HEK293 (cell line): ENCODE results near the gene CASP8.

ENCODE experiments used
- CTCF ChIA-PET: fragments of 350-600 bp; formaldehyde crosslinking; extraction: SDS; loops from one replicate; lab custom pipeline; 2021; ENCODE audit warnings: antibody characterized with exemption; lab: Yijun Ruan, JAX
- POLR2A ChIA-PET: fragments of 300-600 bp; formaldehyde crosslinking; extraction: SDS; loops from one replicate; lab custom pipeline; 2020; ENCODE audit warnings: antibody characterized with exemption, inconsistent platforms; lab: Yijun Ruan, JAX
- H3K27ac ChIP-seq: fragments of 200-500 bp; sonication (Bioruptor generic); 2 replicates; pipeline ENCODE4 v1.5.1; 2014; ENCODE audit warnings: low read depth, low read length, control low read depth, inconsistent platforms; ENCODE audit errors: extremely low read depth
- H3K36me3 ChIP-seq, 2 experiments: fragments of 200-500 bp in 1 of 2; sonication (Bioruptor generic) in 1 of 2; 1 replicate in 1 of 2; 2 replicates in 1 of 2; pipeline ENCODE4 v1.5.1; 2014 to 2017; ENCODE audit warnings: inconsistent platforms in 2 of 2, low read length in 2 of 2; ENCODE audit not compliant: control insufficient read depth in 2 of 2, insufficient read depth in 1 of 2
- H3K4me1 ChIP-seq: fragments of 200-500 bp; sonication (Bioruptor generic); 2 replicates; pipeline ENCODE4 v1.5.1; 2014; ENCODE audit warnings: mild to moderate bottlenecking, low read length, inconsistent platforms; ENCODE audit not compliant: control insufficient read depth, insufficient read depth
- H3K4me3 ChIP-seq: 2 replicates; pipeline ENCODE4 v1.5.1; 2011; ENCODE audit warnings: low read depth, mild to moderate bottlenecking, control low read depth, low read length, moderate library complexity
- H3K9me3 ChIP-seq: fragments of 200-500 bp; sonication (Bioruptor generic); 2 replicates; pipeline ENCODE4 v1.5.1; 2014; ENCODE audit warnings: low read depth, low read length, inconsistent platforms; ENCODE audit not compliant: control insufficient read depth, insufficient read depth
- GLI4 ChIP-seq: fragments of 450-650 bp; formaldehyde crosslinking; IDR thresholded peaks from 2 replicates; pipeline ENCODE4 v1.5.1; 2016; ENCODE audit warnings: missing biosample characterization, missing genetic modification characterization
- GLIS1 ChIP-seq: fragments of 450-650 bp; formaldehyde crosslinking; IDR thresholded peaks from 2 replicates; pipeline ENCODE4 v1.5.1; 2016; ENCODE audit warnings: missing biosample characterization, missing genetic modification characterization
- GLIS2 ChIP-seq: fragments of 450-650 bp; formaldehyde crosslinking; IDR thresholded peaks from 2 replicates; pipeline ENCODE4 v1.5.1; 2016; ENCODE audit warnings: missing biosample characterization, missing genetic modification characterization
- KLF17 ChIP-seq: fragments of 450-650 bp; formaldehyde crosslinking; IDR thresholded peaks from 2 replicates; pipeline ENCODE4 v1.5.1; 2016; ENCODE audit warnings: missing biosample characterization, missing genetic modification characterization
- SP7 ChIP-seq: fragments of 450-650 bp; formaldehyde crosslinking; IDR thresholded peaks from 2 replicates; pipeline ENCODE4 v1.5.1; 2016; ENCODE audit warnings: missing biosample characterization, missing genetic modification characterization
- ZBTB17 ChIP-seq: fragments of 450-650 bp; formaldehyde crosslinking; IDR thresholded peaks from 2 replicates; pipeline ENCODE4 v1.5.1; 2016; ENCODE audit warnings: missing biosample characterization, missing genetic modification characterization
- ZBTB20 ChIP-seq: fragments of 450-650 bp; formaldehyde crosslinking; IDR thresholded peaks from 2 replicates; pipeline ENCODE4 v1.5.1; 2016; ENCODE audit warnings: missing biosample characterization, missing genetic modification characterization
- ZBTB48 ChIP-seq: fragments of 450-650 bp; formaldehyde crosslinking; IDR thresholded peaks from 2 replicates; pipeline ENCODE4 v1.5.1; 2016; ENCODE audit warnings: missing biosample characterization, missing genetic modification characterization
- ZBTB8A ChIP-seq: fragments of 450-650 bp; formaldehyde crosslinking; IDR thresholded peaks from 2 replicates; pipeline ENCODE4 v1.5.1; 2016; ENCODE audit warnings: missing biosample characterization, missing genetic modification characterization
- ZNF121 ChIP-seq: fragments of 450-650 bp; formaldehyde crosslinking; IDR thresholded peaks from 2 replicates; pipeline ENCODE4 v1.5.1; 2016; ENCODE audit warnings: missing biosample characterization, missing genetic modification characterization
- ZNF2 ChIP-seq: fragments of 450-650 bp; formaldehyde crosslinking; IDR thresholded peaks from 2 replicates; pipeline ENCODE4 v1.5.1; 2016; ENCODE audit warnings: missing biosample characterization, missing genetic modification characterization
- ZNF341 ChIP-seq: fragments of 450-650 bp; formaldehyde crosslinking; IDR thresholded peaks from 2 replicates; pipeline ENCODE4; 2016; ENCODE audit warnings: low read depth, missing biosample characterization, missing genetic modification characterization
- ZNF423 ChIP-seq: fragments of 450-650 bp; formaldehyde crosslinking; IDR thresholded peaks from 2 replicates; pipeline ENCODE4 v1.5.1; 2016; ENCODE audit warnings: missing biosample characterization, missing genetic modification characterization
- ZNF449 ChIP-seq: fragments of 450-650 bp; formaldehyde crosslinking; IDR thresholded peaks from 2 replicates; pipeline ENCODE4 v1.5.1; 2017; ENCODE audit warnings: missing biosample characterization, mild to moderate bottlenecking, missing genetic modification characterization, moderate library complexity
- ZNF600 ChIP-seq: fragments of 450-650 bp; formaldehyde crosslinking; IDR thresholded peaks from 2 replicates; pipeline ENCODE4 v1.5.1; 2016; ENCODE audit warnings: missing biosample characterization, missing genetic modification characterization
- ZNF792 ChIP-seq: fragments of 450-650 bp; formaldehyde crosslinking; IDR thresholded peaks from 2 replicates; pipeline ENCODE4 v1.5.1; 2016; ENCODE audit warnings: missing biosample characterization, missing genetic modification characterization
- ZNF843 ChIP-seq: fragments of 450-650 bp; formaldehyde crosslinking; IDR thresholded peaks from 2 replicates; pipeline ENCODE4 v1.5.1; 2016; ENCODE audit warnings: missing biosample characterization, missing genetic modification characterization
- TF ChIP-seq, protein P1 (sequence below): fragments of 450-650 bp; formaldehyde crosslinking; IDR thresholded peaks from 2 replicates; pipeline ENCODE4 v1.5.1; 2016; ENCODE audit warnings: missing biosample characterization, missing genetic modification characterization
- TF ChIP-seq, protein P2 (sequence below): fragments of 450-650 bp; formaldehyde crosslinking; IDR thresholded peaks from 2 replicates; pipeline ENCODE4 v1.5.1; 2016; ENCODE audit warnings: missing biosample characterization, missing genetic modification characterization

Gene CASP8

DNA sequence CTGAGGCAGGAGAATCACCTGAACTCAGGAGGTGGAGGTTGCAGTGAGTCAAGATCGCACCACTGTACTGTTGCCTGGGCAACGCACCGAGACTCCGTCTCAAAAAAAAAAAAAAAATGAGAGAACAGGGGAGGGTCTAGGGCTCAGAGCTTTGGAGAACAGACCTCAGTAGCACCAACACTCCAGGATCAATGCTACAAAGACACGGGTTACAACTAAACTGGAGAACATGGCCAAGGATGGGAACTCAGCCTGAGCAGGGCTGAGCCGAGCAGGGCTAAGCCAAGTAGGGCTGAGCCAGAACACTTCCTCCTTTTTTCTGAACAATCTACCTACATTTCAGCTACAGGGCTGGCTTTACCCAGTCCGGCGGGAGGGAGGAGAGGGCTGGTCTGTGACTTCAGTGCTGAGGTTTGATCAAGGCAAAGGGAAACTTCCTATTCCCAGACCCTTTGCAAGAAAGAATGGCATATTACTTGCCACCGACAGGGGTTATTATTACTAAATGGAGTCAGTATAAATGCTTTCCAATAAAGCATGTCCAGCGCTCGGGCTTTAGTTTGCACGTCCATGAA lies 2.9 kb upstream of the CASP8 start:
- TF ChIP-seq ZBTB8A (tag by site-specific recombination) (peak; percentile 68), GLIS2 (tag by site-specific recombination) (no peak), ZNF449 (tag by site-specific recombination) (peak; percentile 52; the same call in 1 of the 2 replicates)
- TF ChIP-seq, protein P1, sequence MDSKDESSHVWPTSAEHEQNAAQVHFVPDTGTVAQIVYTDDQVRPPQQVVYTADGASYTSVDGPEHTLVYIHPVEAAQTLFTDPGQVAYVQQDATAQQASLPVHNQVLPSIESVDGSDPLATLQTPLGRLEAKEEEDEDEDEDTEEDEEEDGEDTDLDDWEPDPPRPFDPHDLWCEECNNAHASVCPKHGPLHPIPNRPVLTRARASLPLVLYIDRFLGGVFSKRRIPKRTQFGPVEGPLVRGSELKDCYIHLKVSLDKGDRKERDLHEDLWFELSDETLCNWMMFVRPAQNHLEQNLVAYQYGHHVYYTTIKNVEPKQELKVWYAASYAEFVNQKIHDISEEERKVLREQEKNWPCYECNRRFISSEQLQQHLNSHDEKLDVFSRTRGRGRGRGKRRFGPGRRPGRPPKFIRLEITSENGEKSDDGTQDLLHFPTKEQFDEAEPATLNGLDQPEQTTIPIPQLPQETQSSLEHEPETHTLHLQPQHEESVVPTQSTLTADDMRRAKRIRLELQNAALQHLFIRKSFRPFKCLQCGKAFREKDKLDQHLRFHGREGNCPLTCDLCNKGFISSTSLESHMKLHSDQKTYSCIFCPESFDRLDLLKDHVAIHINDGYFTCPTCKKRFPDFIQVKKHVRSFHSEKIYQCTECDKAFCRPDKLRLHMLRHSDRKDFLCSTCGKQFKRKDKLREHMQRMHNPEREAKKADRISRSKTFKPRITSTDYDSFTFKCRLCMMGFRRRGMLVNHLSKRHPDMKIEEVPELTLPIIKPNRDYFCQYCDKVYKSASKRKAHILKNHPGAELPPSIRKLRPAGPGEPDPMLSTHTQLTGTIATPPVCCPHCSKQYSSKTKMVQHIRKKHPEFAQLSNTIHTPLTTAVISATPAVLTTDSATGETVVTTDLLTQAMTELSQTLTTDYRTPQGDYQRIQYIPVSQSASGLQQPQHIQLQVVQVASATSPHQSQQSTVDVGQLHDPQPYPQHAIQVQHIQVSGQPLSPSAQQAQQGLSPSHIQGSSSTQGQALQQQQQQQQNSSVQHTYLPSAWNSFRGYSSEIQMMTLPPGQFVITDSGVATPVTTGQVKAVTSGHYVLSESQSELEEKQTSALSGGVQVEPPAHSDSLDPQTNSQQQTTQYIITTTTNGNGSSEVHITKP (tag by site-specific recombination): 0 out of 2 replicates have a peak, but pooled peaks have one; percentile 6
- no peaks in the 10 kb centered on the region for H3K9me3 ChIP-seq
- H3K4me1 ChIP-seq: peaks cover 2% of the 10 kb centered on the region; the same call in 1 of the 2 replicates
- H3K4me3 ChIP-seq: peak overlapping the region; percentile 40
- CTCF ChIA-PET: interaction anchor here (1.6 kb wide), 1 partner anchor 106 kb away, joined by 3 read pairs; no protein-coding TSS in a partner anchor
- peak overlapping the region; percentile 89 for H3K27ac ChIP-seq
- no peaks in the 10 kb centered on the region for H3K36me3 ChIP-seq
- POLR2A ChIA-PET: interaction anchor here (0.6 kb wide), 1 partner anchor 523 kb away, joined by 4 read pairs; the partner anchor contains the start of gene ALS2

- Histone ChIP-seq H3K4me1 (peaks cover 2% of the 10 kb centered on the region; the same call in 1 of the 2 replicates), H3K9me3 (no peaks in the 10 kb centered on the region), H3K4me3 (peak overlapping the region; percentile 40), H3K27ac (peak overlapping the region; percentile 89), H3K36me3 (no peaks in the 10 kb centered on the region)
- CTCF ChIA-PET: interaction anchor here (1.6 kb wide), 1 partner anchor 105 kb away, joined by 3 read pairs; no protein-coding TSS in a partner anchor
- POLR2A ChIA-PET: interaction anchor here (0.6 kb wide), 1 partner anchor 523 kb away, joined by 4 read pairs; the partner anchor contains the start of gene ALS2
- TF ChIP-seq ZBTB48 (peak; percentile 77; the same call in 1 of the 2 replicates), SP7 (tag by site-specific recombination) (peak; percentile 46; the same call in 1 of the 2 replicates), GLIS1 (tag by site-specific recombination) (peak; percentile 41), ZBTB20 (tag by site-specific recombination) (peak; percentile 57; the same call in 1 of the 2 replicates), ZNF843 (tag by site-specific recombination) (no peak), GLIS2 (tag by site-specific recombination) (peak; percentile 33; the same call in 1 of the 2 replicates), GLI4 (tag by site-specific recombination) (no peak), ZNF121 (tag by site-specific recombination) (no peak), ZNF423 (tag by site-specific recombination) (peak; percentile 86), ZBTB17 (tag by site-specific recombination) (peak; percentile 72), KLF17 (tag by site-specific recombination) (peak; percentile 30; the same call in 1 of the 2 replicates), ZNF600 (0 out of 2 replicates have a peak, but pooled peaks have one; percentile 34), ZNF792 (no peak), ZNF341 (tag by site-specific recombination) (peak; percentile 93), ZNF2 (tag by site-specific recombination) (0 out of 2 replicates have a peak, but pooled peaks have one; percentile 3)
- TF ChIP-seq, protein P1 (tag by site-specific recombination): peak; percentile 95
- TF ChIP-seq, protein P2, sequence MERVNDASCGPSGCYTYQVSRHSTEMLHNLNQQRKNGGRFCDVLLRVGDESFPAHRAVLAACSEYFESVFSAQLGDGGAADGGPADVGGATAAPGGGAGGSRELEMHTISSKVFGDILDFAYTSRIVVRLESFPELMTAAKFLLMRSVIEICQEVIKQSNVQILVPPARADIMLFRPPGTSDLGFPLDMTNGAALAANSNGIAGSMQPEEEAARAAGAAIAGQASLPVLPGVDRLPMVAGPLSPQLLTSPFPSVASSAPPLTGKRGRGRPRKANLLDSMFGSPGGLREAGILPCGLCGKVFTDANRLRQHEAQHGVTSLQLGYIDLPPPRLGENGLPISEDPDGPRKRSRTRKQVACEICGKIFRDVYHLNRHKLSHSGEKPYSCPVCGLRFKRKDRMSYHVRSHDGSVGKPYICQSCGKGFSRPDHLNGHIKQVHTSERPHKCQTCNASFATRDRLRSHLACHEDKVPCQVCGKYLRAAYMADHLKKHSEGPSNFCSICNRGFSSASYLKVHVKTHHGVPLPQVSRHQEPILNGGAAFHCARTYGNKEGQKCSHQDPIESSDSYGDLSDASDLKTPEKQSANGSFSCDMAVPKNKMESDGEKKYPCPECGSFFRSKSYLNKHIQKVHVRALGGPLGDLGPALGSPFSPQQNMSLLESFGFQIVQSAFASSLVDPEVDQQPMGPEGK (tag by site-specific recombination): peak; percentile 24; the same call in 1 of the 2 replicates
These were observed 2.2 kb upstream of the CASP8 start for GRCh38 chr2:201257956-201258665.
